ENCODE data around the gene SEMA3D. TPM values are rescaled to one million over a fixed set of nuclear protein-coding genes. Genes with fewer than 3 reads are reported as not detected.

SEMA3D gene
- 0.34 TPM in 1 of 2 replicates, not detected in the other for total RNA-seq

GRCh38 chr7:85186521-85187241 lies at the start of gene SEMA3D:
Gene SEMA3D (minus strand): TSS chr7:85187056. CDS start chr7:85121891, 65,165 bp downstream.

Measured in nasal cavity respiratory epithelium epithelial cell of viscerocranial mucosa (primary cell).